Measurements from ENCODE around the gene CDADC1.

- TF ChIP-seq CTCF (IDR thresholded peaks at IDR 0.05; ENCODE audit: borderline replicate concordance, extremely low read depth, low read length, poor library complexity, severe bottlenecking) (no peak), EZH2 (IDR thresholded peaks at IDR 0.05; ENCODE audit: borderline replicate concordance, low read depth, low read length, severe bottlenecking) (no peak)
These were observed 11.9 kb downstream of the CDADC1 start for GRCh38 chr13:49259586-49259985.

All from DND-41 (cell line).